CD14-positive monocyte (primary cell): Measurements from ENCODE around the gene NTNG2. TPM values are rescaled to one million over a fixed set of nuclear protein-coding genes. Genes with fewer than 3 reads are reported as not detected.

Source experiments
- DNase-seq, 3 donors: peaks; one replicate each; pipeline ENCODE4 v3.0.0-alpha.2; 2011 to 2022
- H2AFZ ChIP-seq: 2 replicates; pipeline ENCODE4 v1.6.0; 2012; ENCODE audit warnings: mild to moderate bottlenecking, low read depth, low read length, inconsistent platforms; ENCODE audit not compliant: insufficient read depth, poor library complexity, severe bottlenecking
- H3K27ac ChIP-seq, 2 donors: 1 replicate in 1 of 2; 2 replicates in 1 of 2; pipeline ENCODE4 v1.5.1; 2012 to 2013; ENCODE audit warnings: low read length in 2 of 2, control low read depth in 1 of 2, inconsistent platforms in 1 of 2, low read depth in 1 of 2, mild to moderate bottlenecking in 1 of 2
- H3K27me3 ChIP-seq, 2 donors: one replicate each; pipeline versions ENCODE4 v1.6.0 to v1.6.1; 2011 to 2013; ENCODE audit warnings: low read length in 2 of 2; ENCODE audit not compliant: control insufficient read depth in 2 of 2, insufficient read depth in 2 of 2
- H3K36me3 ChIP-seq, 2 donors: replicated peaks in 1 of 2; 1 replicate in 1 of 2; 2 replicates in 1 of 2; pipeline versions ENCODE4 v1.5.1 to v1.6.1; 2012 to 2013; ENCODE audit warnings: low read length in 2 of 2, control low read depth in 1 of 2, inconsistent platforms in 1 of 2, mild to moderate bottlenecking in 1 of 2; ENCODE audit not compliant: insufficient read depth in 2 of 2, control insufficient read depth in 1 of 2
- H3K4me1 ChIP-seq, 2 donors: 1 replicate in 1 of 2; 2 replicates in 1 of 2; pipeline versions ENCODE4 v1.5.1 to v1.6.1; 2012 to 2013; ENCODE audit warnings: low read length in 2 of 2, control low read depth in 1 of 2, inconsistent platforms in 1 of 2, mild to moderate bottlenecking in 1 of 2, moderate library complexity in 1 of 2; ENCODE audit not compliant: insufficient read depth in 2 of 2, control insufficient read depth in 1 of 2
- H3K4me2 ChIP-seq: replicated peaks from 2 replicates; pipeline ENCODE3; 2012; ENCODE audit warnings: low read length, moderate library complexity, mild to moderate bottlenecking; ENCODE audit not compliant: poor library complexity, severe bottlenecking; ENCODE audit errors: extremely low read depth
- H3K4me3 ChIP-seq, 3 experiments: fragments of 200-600 bp in 1 of 3; sonication (generic) in 1 of 3; replicated peaks in 1 of 3; 1 replicate in 2 of 3; 2 replicates in 1 of 3; pipeline ENCODE4 v1.5.1; 2011 to 2013; ENCODE audit warnings: low read length in 3 of 3, mild to moderate bottlenecking in 3 of 3, control low read depth in 2 of 3, low read depth in 2 of 3, inconsistent platforms in 1 of 3, moderate library complexity in 1 of 3
- H3K79me2 ChIP-seq: 2 replicates; pipeline ENCODE4 v1.6.0; 2012; ENCODE audit warnings: mild to moderate bottlenecking, control low read depth, inconsistent platforms, low read length, moderate library complexity; ENCODE audit not compliant: insufficient read depth
- H3K9ac ChIP-seq: 2 replicates; pipeline ENCODE4 v1.6.0; 2017; ENCODE audit warnings: low read length, mild to moderate bottlenecking; ENCODE audit not compliant: insufficient read depth, poor library complexity, severe bottlenecking
- H3K9me3 ChIP-seq, 2 donors: replicated peaks in 1 of 2; 1 replicate in 1 of 2; 2 replicates in 1 of 2; pipeline versions ENCODE4 v1.5.1 to v1.6.1; 2012 to 2013; ENCODE audit warnings: low read length in 2 of 2, control low read depth in 1 of 2; ENCODE audit not compliant: control insufficient read depth in 1 of 2, insufficient read depth in 1 of 2
- H4K20me1 ChIP-seq: 2 replicates; pipeline ENCODE4 v1.6.0; 2012; ENCODE audit warnings: mild to moderate bottlenecking, low read length, control low read depth, moderate library complexity; ENCODE audit not compliant: insufficient read depth
- H3K27ac Mint-ChIP-seq, 7 donors: one replicate each; pipeline ENCODE4 v1.8.0; 2020; ENCODE audit warnings: mild to moderate bottlenecking in 7 of 7, mixed read lengths in 7 of 7, moderate library complexity in 6 of 7, inconsistent platforms in 2 of 7
- H3K27me3 Mint-ChIP-seq, 3 donors: one replicate each; pipeline ENCODE4 v1.8.0; 2021 to 2022; ENCODE audit warnings: low read depth in 3 of 3, mild to moderate bottlenecking in 3 of 3, mixed read lengths in 3 of 3, moderate library complexity in 3 of 3, inconsistent platforms in 1 of 3
- H3K36me3 Mint-ChIP-seq, 2 donors: one replicate each; pipeline ENCODE4 v1.8.0; 2020; ENCODE audit warnings: mixed read lengths in 2 of 2, inconsistent platforms in 1 of 2, mild to moderate bottlenecking in 1 of 2
- H3K4me1 Mint-ChIP-seq: one replicate; pipeline ENCODE4 v1.8.0; 2020; ENCODE audit warnings: mild to moderate bottlenecking, mixed read lengths
- H3K4me3 Mint-ChIP-seq, 2 donors: one replicate each; pipeline ENCODE4 v1.8.0; 2020; ENCODE audit warnings: mild to moderate bottlenecking in 2 of 2, mixed read lengths in 2 of 2, moderate library complexity in 1 of 2
- H3K9me3 Mint-ChIP-seq, 7 donors: one replicate each; pipeline ENCODE4 v1.8.0; 2020 to 2022; ENCODE audit warnings: mixed read lengths in 7 of 7, mild to moderate bottlenecking in 6 of 7, moderate library complexity in 6 of 7, inconsistent platforms in 2 of 7
- CTCF ChIP-seq: fragments of 200-600 bp; IDR thresholded peaks from one replicate; pipeline ENCODE4 v1.8.0; 2022; ENCODE audit warnings: antibody characterized with exemption, mild to moderate bottlenecking
- WGBS: methylation state at CpG from one replicate; pipeline ENCODE4 v1.1.5; 2013; ENCODE audit warnings: missing lambda C conversion rate; ENCODE audit not compliant: insufficient coverage; 5-methylcytosine and 5-hydroxymethylcytosine counted together
- intact Hi-C, 2 donors: fragments of 100-400 bp; cut with micrococcal nuclease; formaldehyde crosslinking; loops; one replicate each; pipeline versions ENCODE4 v1.15.0 to v1.15.1; 2023
- polyA plus RNA-seq, 3 donors: library from polyadenylated mRNA; depleted of rRNA in 1 of 3; unstranded in 2 of 3; stranded (reverse) in 1 of 3; fragments of 300-500 nt in 2 of 3; fragments of >200 nt in 1 of 3; fragmentation: Illumina TruSeq in 2 of 3; gene quantifications; 1 replicate in 2 of 3; 2 replicates in 1 of 3; pipeline ENCODE4 v1.2.3, GENCODE V29; 2012 to 2021

NTNG2 gene
- polyA plus RNA-seq, 3 donors = 2.1 to 10.0 (median 5.0) TPM

- no peaks in the 10 kb centered on the region for H4K20me1 ChIP-seq
- H3K9me3 ChIP-seq = peaks cover 2 to 6% of the 10 kb centered on the region in 2 donors
- no peak overlapping the region for H3K27ac ChIP-seq
- H2AFZ ChIP-seq = no peak overlapping the region
- no peak overlapping the region for H3K4me2 ChIP-seq
- intact Hi-C loops = no loop called here
- H3K4me1 ChIP-seq = no peaks in the 10 kb centered on the region
- H3K9ac ChIP-seq = no peak overlapping the region
- peaks cover 2 to 20% (median 7%) of the 10 kb centered on the region in 7 donors for H3K9me3 Mint-ChIP-seq
- no peak overlapping the region for H3K4me3 ChIP-seq
- no peak for DNase-seq
- 88% methylated on average over 2 of the region's 4 CpGs for WGBS
- H3K4me1 Mint-ChIP-seq = no peaks in the 10 kb centered on the region
- H3K36me3 Mint-ChIP-seq = no peaks in the 10 kb centered on the region
- no peaks in the 10 kb centered on the region for H3K27me3 ChIP-seq
- peaks cover 9 to 18% (median 12%) of the 10 kb centered on the region in 3 donors for H3K27me3 Mint-ChIP-seq
- TF ChIP-seq CTCF = no peak
- no peak overlapping the region for H3K4me3 Mint-ChIP-seq
- no peak overlapping the region for H3K27ac Mint-ChIP-seq
- H3K36me3 ChIP-seq = no peaks in the 10 kb centered on the region
- no peaks in the 10 kb centered on the region for H3K79me2 ChIP-seq
Observed at GRCh38 chr9:132200706-132201105, 38.8 kb downstream of the NTNG2 start.

GRCh38 chr9:132201139-132201538 is 39.3 kb downstream of the NTNG2 start:
- H3K27ac ChIP-seq = no peak overlapping the region
- no peak overlapping the region for H3K4me3 ChIP-seq
- no peak overlapping the region for H3K9ac ChIP-seq
- no peak overlapping the region for H2AFZ ChIP-seq
- Mint-ChIP-seq H3K9me3 (peaks cover 2 to 20% (median 7%) of the 10 kb centered on the region in 7 donors), H3K27me3 (peaks cover 9 to 18% (median 10%) of the 10 kb centered on the region in 3 donors), H3K4me1 (no peaks in the 10 kb centered on the region), H3K4me3 (no peak overlapping the region), H3K36me3 (no peaks in the 10 kb centered on the region), H3K27ac (no peak overlapping the region)
- intact Hi-C loops = no loop called here
- H3K4me2 ChIP-seq = no peak overlapping the region
- 93% methylated on average over 10 of the region's 12 CpGs for WGBS
- no peaks in the 10 kb centered on the region for H3K79me2 ChIP-seq
- no peak for TF ChIP-seq CTCF
- no peaks in the 10 kb centered on the region for H4K20me1 ChIP-seq
- no peaks in the 10 kb centered on the region for H3K4me1 ChIP-seq
- DNase-seq = no peak
- no peaks in the 10 kb centered on the region for H3K27me3 ChIP-seq
- peaks cover 2 to 6% of the 10 kb centered on the region in 2 donors for H3K9me3 ChIP-seq
- no peaks in the 10 kb centered on the region for H3K36me3 ChIP-seq
